Measurements from ENCODE around the gene MYG1.
A peak's percentile ranks its signal among the peaks of the same experiment; 100 is the strongest.

- TF ChIP-seq CTCF (IDR thresholded peaks at IDR 0.05; ENCODE audit: poor library complexity) (peak; percentile 85), EZH2phosphoT487 (IDR thresholded peaks at IDR 0.05; ENCODE audit: low read depth, severe bottlenecking, unreplicated experiment) (no peak), EZH2 (IDR thresholded peaks at IDR 0.05; ENCODE audit: borderline replicate concordance) (no peak)
Observed at GRCh38 chr12:53324779-53325510, 25.4 kb downstream of the MYG1 start.
